Uterus (tissue), 2 donors: ENCODE measurements around the gene PRKG2.

Experiments used
- POLR2A ChIP-seq, 2 donors: fragments of 450-650 bp; IDR thresholded peaks; one replicate each; pipeline ENCODE4 v1.6.1; 2016; ENCODE audit warnings: antibody characterized with exemption in 2 of 2, mild to moderate bottlenecking in 1 of 2, moderate library complexity in 1 of 2
- TF ChIP-seq, protein P1 (sequence below), 4 experiments: fragments of 200-600 bp in 2 of 4; fragments of 450-650 bp in 2 of 4; sonication (generic) in 2 of 4; IDR thresholded peaks; one replicate each; pipeline ENCODE4 v1.5.1; 2016 to 2019; ENCODE audit warnings: antibody characterized with exemption in 4 of 4, mild to moderate bottlenecking in 2 of 4, moderate library complexity in 1 of 4

DNA sequence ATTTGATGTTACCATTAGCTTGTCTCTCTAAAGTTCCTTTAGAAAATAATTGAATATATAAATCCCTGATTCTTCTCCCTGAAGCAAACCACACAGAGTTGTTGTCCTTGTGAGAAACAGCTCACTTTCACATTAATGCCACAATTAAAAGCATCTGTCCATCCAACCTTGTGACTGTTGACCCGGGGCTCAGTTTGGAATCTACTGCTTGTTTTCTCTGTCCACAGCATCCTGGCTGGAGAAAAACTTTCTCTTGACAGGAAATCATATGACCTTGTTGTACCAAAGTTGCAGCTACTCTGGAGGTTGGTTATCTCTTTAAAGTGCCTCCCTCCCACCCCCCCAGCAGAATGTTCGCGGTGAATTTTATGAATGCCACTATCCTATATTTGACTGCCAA, 3.1 kb downstream of the PRKG2 start:
- TF ChIP-seq, protein P1, sequence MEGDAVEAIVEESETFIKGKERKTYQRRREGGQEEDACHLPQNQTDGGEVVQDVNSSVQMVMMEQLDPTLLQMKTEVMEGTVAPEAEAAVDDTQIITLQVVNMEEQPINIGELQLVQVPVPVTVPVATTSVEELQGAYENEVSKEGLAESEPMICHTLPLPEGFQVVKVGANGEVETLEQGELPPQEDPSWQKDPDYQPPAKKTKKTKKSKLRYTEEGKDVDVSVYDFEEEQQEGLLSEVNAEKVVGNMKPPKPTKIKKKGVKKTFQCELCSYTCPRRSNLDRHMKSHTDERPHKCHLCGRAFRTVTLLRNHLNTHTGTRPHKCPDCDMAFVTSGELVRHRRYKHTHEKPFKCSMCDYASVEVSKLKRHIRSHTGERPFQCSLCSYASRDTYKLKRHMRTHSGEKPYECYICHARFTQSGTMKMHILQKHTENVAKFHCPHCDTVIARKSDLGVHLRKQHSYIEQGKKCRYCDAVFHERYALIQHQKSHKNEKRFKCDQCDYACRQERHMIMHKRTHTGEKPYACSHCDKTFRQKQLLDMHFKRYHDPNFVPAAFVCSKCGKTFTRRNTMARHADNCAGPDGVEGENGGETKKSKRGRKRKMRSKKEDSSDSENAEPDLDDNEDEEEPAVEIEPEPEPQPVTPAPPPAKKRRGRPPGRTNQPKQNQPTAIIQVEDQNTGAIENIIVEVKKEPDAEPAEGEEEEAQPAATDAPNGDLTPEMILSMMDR (IDR thresholded peaks at IDR 0.05): no peak
- no peak for TF ChIP-seq POLR2A (IDR thresholded peaks at IDR 0.05)
